GM13976 (cell line): Measurements from ENCODE around the gene FLNB.

Experiments used
- DNase-seq: peaks from one replicate; pipeline ENCODE4 v3.0.0; 2012; ENCODE audit warnings: low spot score
- in situ Hi-C: fragments of 300-500 bp; cut with MboI; formaldehyde crosslinking; loops from one replicate; pipeline ENCODE4 v1.12.0; 2022; ENCODE audit warnings: low sequenced_read_pairs, mixed read lengths, inconsistent platforms; ENCODE audit not compliant: unreplicated experiment
- TF ChIP-seq, protein P1 (sequence below): IDR thresholded peaks from 2 replicates; pipeline ENCODE4 v1.5.1; 2012; ENCODE audit warnings: borderline replicate concordance, mild to moderate bottlenecking; ENCODE audit not compliant: insufficient read depth; ENCODE audit errors: extremely low read depth, missing control alignments, control extremely low read depth

FLNB gene

DNA sequence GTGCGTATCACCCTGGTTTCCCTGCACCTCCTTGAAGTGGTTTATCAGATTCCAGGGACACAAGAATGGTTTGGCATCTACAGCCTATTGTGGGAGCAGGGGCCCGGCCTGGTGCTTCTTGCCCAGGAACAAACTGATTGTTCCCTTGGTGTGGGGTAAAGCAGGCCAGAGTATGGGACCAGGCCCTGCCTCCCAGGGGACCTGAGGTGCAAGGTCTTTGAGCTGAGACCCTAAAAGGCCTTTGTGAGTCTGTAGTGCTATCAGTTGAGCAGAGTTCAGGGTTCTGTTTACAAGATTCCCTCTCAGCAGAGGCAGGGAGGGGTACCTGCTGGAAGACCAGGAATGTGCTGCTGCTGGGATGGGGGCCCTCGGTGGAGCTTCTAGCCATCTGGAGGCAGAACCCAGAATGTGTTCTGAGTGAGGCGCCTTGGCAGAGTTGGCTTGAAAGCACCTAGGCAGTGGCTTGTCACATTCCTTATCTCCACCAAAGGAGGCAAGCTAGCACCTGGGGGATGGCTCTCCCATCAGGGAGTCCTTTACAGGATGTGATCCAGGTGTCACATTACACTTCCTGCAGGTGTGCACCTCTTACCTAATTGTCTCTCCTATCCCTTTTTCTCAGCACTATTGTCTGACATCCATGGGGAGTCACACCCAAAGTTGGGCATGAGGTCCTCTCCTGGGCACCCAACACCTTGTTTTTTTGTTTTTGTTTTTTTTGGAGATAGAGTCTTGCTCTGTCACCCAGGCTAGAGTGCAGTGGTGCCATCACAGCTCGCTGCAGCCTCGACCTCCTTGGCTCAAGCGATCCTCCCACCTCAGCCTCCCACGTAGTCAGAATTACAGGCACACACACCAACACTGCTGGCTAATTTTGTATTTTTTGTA, 13.1 kb downstream of the FLNB start:
- in situ Hi-C loops, result no loop called here
- TF ChIP-seq, protein P1, sequence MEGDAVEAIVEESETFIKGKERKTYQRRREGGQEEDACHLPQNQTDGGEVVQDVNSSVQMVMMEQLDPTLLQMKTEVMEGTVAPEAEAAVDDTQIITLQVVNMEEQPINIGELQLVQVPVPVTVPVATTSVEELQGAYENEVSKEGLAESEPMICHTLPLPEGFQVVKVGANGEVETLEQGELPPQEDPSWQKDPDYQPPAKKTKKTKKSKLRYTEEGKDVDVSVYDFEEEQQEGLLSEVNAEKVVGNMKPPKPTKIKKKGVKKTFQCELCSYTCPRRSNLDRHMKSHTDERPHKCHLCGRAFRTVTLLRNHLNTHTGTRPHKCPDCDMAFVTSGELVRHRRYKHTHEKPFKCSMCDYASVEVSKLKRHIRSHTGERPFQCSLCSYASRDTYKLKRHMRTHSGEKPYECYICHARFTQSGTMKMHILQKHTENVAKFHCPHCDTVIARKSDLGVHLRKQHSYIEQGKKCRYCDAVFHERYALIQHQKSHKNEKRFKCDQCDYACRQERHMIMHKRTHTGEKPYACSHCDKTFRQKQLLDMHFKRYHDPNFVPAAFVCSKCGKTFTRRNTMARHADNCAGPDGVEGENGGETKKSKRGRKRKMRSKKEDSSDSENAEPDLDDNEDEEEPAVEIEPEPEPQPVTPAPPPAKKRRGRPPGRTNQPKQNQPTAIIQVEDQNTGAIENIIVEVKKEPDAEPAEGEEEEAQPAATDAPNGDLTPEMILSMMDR, result no peak
- no peak for DNase-seq

DNA sequence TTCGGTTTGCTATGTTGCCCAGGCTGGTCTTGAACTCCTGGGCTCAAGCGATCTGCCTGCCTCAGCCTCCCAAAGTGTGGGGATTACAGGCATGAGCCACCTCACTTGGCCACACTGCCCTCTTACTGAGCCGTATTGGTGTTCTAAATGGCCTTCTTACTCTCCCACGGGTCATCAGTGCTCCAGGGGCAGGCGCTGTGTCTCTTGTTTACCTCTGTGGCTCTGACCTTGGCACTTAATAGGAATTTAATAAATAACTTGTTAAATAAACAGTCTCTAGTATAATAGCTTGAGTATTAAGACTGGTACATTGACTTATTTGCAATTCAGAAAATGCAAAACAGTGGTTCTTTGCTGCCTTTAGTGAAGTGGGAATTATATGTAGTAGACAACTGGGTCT, 13.7 kb downstream of the FLNB start:
- no peak for DNase-seq
- in situ Hi-C loops, result no loop called here
- TF ChIP-seq, protein P1, result no peak

DNA sequence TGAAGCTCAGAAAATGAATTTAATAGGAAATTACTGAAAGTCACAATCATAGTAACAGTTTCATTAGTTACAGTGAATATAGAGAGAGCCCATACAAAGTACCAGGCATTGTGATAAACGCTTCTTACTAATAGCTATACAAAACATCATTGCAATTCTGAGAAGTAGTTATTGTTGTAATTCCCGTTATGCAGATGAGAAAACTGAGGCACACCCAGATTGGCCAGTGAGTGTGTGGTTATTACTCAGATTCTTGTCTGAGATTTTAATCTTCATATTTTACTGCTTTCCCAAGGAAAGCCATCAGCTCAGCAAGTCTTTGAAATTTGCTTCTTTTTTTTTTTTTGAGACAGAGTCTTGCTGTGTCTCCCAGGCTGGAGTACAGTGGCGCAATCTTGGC, 14.3 kb downstream of the FLNB start:
- TF ChIP-seq, protein P1, result no peak
- DNase-seq, result no peak
- in situ Hi-C loops, result no loop called here

DNA sequence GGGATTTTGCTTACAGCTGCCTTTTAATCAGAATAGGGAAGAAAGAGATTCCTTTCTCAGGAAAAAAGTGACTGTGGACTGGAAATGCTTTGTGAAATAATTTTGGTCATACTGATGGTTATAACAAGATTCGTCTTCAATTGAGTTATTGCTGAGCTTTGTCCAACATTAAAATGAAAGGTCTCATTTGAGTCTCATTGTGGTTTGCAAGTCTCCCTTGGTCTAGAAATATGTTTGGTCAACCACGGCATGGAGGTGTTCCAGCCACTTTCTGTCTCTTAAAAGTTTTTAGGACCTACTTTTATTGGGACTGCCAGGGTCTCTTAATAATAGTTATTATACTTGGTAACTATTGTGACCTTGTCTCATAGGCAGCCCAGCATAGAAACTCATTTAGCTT, 15.3 kb downstream of the FLNB start:
- no peak for DNase-seq
- in situ Hi-C loops, result no loop called here
- TF ChIP-seq, protein P1, result no peak

DNA sequence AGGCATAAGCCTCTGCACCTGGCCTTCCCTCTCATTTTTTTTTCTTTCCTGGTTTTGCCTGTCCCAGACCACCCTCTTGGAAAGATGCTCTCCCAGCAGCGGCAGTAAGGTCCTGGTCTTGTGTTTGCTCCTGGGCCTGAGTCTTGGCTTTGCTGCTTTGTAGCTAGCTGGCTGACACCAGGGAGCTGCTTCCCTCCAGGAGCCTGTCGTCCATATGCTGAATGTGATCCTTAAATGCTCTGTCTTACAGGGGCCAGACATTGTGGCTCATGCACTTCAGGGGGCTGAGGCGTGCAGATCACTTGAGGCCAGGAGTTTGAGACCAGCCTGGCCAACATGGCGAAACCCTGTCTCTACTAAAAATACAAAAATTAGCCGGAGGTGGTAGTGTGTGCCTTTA, 17.2 kb downstream of the FLNB start:
- DNase-seq, result no peak
- TF ChIP-seq, protein P1, result no peak
- in situ Hi-C loops, result no loop called here

DNA sequence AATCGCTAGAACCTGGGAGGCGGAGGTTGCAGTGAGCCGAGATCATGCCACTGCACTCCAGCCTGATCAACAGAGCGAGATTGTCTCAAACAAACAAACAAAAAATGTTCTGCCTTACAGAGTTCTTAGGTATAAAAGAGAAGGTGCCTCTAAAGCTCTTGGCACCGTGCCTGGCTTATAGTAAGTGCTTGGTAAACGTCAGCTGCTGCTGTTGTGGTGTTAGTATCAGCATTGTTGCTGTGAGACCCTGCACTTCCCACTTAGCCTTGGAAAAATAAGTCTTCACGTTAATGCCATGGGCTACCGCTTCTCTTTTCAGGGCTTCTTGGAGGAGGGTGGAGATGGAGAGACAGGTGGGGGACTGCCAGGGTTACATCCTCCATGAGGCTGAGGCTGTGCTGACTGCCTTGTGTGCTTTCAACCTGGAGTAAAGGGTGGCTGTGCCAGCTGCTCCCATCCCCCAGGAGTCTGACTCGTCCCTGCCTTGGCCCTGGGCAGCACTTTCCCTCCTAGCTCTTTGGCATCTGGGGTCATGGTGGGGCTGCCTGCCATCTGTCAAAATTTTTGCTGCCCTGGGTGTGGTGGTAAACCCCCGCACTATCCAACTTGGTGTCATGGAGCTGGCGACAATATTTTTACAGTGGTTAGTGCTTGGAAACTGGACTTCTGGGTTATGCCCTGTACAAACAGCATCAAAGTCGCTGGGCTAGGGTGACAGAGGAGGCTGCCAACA, 17.8 kb downstream of the FLNB start:
- in situ Hi-C loops, result no loop called here
- TF ChIP-seq, protein P1, result no peak
- no peak for DNase-seq
